HepG2 (cell line): Measurements from ENCODE around the gene CD34. TPM values are rescaled to one million over a fixed set of nuclear protein-coding genes. Genes with fewer than 3 reads are reported as not detected.

Experiments used
- ATAC-seq: fragments of 200-7000 bp; cut with Tn5 transposase; 3 replicates; pipeline ENCODE4 v1.9.1; 2020; ENCODE audit warnings: mild to moderate bottlenecking, moderate library complexity
- BruUV-seq: library from RNA; stranded (reverse); fragments of 400-500 nt; replicated peaks from 2 replicates; lab custom pipeline; 2021; lab: Mats Ljungman, UMichigan
- CTCF ChIA-PET: fragments of 300-600 bp; formaldehyde crosslinking; extraction: SDS; loops from one replicate; lab custom pipeline; 2021; ENCODE audit warnings: low total read pairs, inconsistent platforms, low intra/inter-chr PET ratio; lab: Yijun Ruan, JAX
- POLR2A ChIA-PET: fragments of 350-600 bp; sonication (Branson Sonifier 250); formaldehyde crosslinking; loops from one replicate; lab custom pipeline; 2020; ENCODE audit warnings: antibody characterized with exemption, inconsistent platforms; lab: Yijun Ruan, JAX
- DNase-seq: peaks from one replicate; pipeline ENCODE4 v3.0.0-alpha.2; 2015; ENCODE audit warnings: low spot score
- FAIRE-seq: peaks from 3 replicates; lab custom pipeline; 2011; peaks lifted over from hg19 to GRCh38; lab: Jason Lieb, UNC
- H2AFZ ChIP-seq: one replicate; pipeline ENCODE4 v1.6.1; 2011; ENCODE audit warnings: low read length, inconsistent platforms
- H3K27ac ChIP-seq: fragments of 300-600 bp; 3 replicates; pipeline ENCODE4 v1.8.0; 2011; ENCODE audit warnings: mixed run types, mild to moderate bottlenecking, mixed read lengths, low read length, inconsistent platforms; ENCODE audit not compliant: insufficient read depth; ENCODE audit errors: extremely low read length
- H3K27me3 ChIP-seq, 2 experiments: fragments of 200-600 bp in 1 of 2; 2 replicates in 1 of 2; 3 replicates in 1 of 2; pipeline versions ENCODE4 v1.6.0 to v1.8.0; 2011; ENCODE audit warnings: low read length in 2 of 2, mild to moderate bottlenecking in 2 of 2, moderate library complexity in 2 of 2, inconsistent platforms in 1 of 2; ENCODE audit not compliant: insufficient read depth in 2 of 2, control insufficient read depth in 1 of 2
- H3K36me3 ChIP-seq, 2 experiments: fragments of 200-600 bp in 1 of 2; replicated peaks in 1 of 2; 2 replicates in 1 of 2; 3 replicates in 1 of 2; pipeline versions ENCODE4 v1.5.1 to v1.8.0; 2011; ENCODE audit warnings: low read length in 2 of 2, inconsistent platforms in 1 of 2; ENCODE audit not compliant: insufficient read depth in 2 of 2, control insufficient read depth in 1 of 2
- H3K4me1 ChIP-seq: 2 replicates; pipeline ENCODE4 v1.5.1; 2012; ENCODE audit warnings: low read length, inconsistent platforms; ENCODE audit not compliant: insufficient read depth
- H3K4me2 ChIP-seq: 2 replicates; pipeline ENCODE4 v1.6.0; 2011; ENCODE audit warnings: low read depth, low read length, inconsistent platforms
- H3K4me3 ChIP-seq, 3 experiments: fragments of 200-600 bp in 1 of 3; sonication (generic), shearing (Covaris generic) in 1 of 3; replicated peaks in 1 of 3; 2 replicates each; pipeline ENCODE4 v1.5.1; 2011 to 2016; ENCODE audit warnings: low read length in 3 of 3, inconsistent platforms in 2 of 3, low read depth in 2 of 3, mild to moderate bottlenecking in 2 of 3, control low read depth in 1 of 3, mixed read lengths in 1 of 3; ENCODE audit not compliant: insufficient read depth in 1 of 3
- H3K79me2 ChIP-seq: one replicate; pipeline ENCODE4 v1.6.1; 2011; ENCODE audit warnings: low read length, inconsistent platforms; ENCODE audit not compliant: insufficient read depth
- H3K9ac ChIP-seq: 2 replicates; pipeline ENCODE4 v1.6.0; 2011; ENCODE audit warnings: mild to moderate bottlenecking, low read depth, low read length, inconsistent platforms; ENCODE audit not compliant: insufficient read depth
- H3K9me3 ChIP-seq: 2 replicates; pipeline ENCODE4 v1.5.1; 2012; ENCODE audit warnings: mild to moderate bottlenecking, low read length
- H4K20me1 ChIP-seq: 2 replicates; pipeline ENCODE4 v1.6.0; 2011; ENCODE audit warnings: inconsistent platforms, mild to moderate bottlenecking, low read length, moderate library complexity; ENCODE audit not compliant: insufficient read depth
- HCFC1 ChIP-seq: fragments of 150-350 bp; IDR thresholded peaks from 2 replicates; pipeline ENCODE4 v1.6.1; 2014; ENCODE audit warnings: low read depth, low read length
- HNRNPH1 ChIP-seq: fragments of 200-400 bp; formaldehyde crosslinking; optimal IDR thresholded peaks from 2 replicates; pipeline ENCODE3; 2017; ENCODE audit warnings: mild to moderate bottlenecking, low read depth, low read length
- MAZ ChIP-seq, 2 experiments: sonication (generic) in 1 of 2; formaldehyde crosslinking in 1 of 2; IDR thresholded peaks; 2 replicates each; pipeline versions ENCODE4 v1.5.0 to v1.6.1; 2012 to 2020; ENCODE audit warnings: low read depth in 2 of 2, mild to moderate bottlenecking in 2 of 2, borderline replicate concordance in 1 of 2, improper control_type of control experiment in 1 of 2, low read length in 1 of 2, missing genetic modification reagents in 1 of 2, moderate library complexity in 1 of 2
- MYPOP ChIP-seq: sonication (generic); formaldehyde crosslinking; IDR thresholded peaks from 2 replicates; pipeline ENCODE4 v1.8.1; 2023; ENCODE audit warnings: mild to moderate bottlenecking, moderate library complexity, missing genetic modification reagents
- NPAS2 ChIP-seq: sonication (generic); formaldehyde crosslinking; IDR thresholded peaks from 2 replicates; pipeline ENCODE4 v1.8.0; 2022; ENCODE audit warnings: mild to moderate bottlenecking, missing genetic modification reagents, borderline replicate concordance
- PAF1 ChIP-seq: IDR thresholded peaks from 2 replicates; pipeline ENCODE4 v1.6.1; 2016; ENCODE audit warnings: missing genetic modification reagents, missing compliant biosample characterization
- RAD51 ChIP-seq: fragments of 450-650 bp; IDR thresholded peaks from 2 replicates; pipeline ENCODE4 v1.6.1; 2016; ENCODE audit warnings: borderline replicate concordance
- ZFAT ChIP-seq: sonication (generic); formaldehyde crosslinking; conservative IDR thresholded peaks from 2 replicates; pipeline ENCODE4 v1.8.1; 2023; ENCODE audit warnings: missing genetic modification reagents, inconsistent platforms
- ZIK1 ChIP-seq: sonication (generic); formaldehyde crosslinking; IDR thresholded peaks from 2 replicates; pipeline ENCODE4 v1.5.0; 2020; ENCODE audit warnings: mild to moderate bottlenecking, low read depth, missing genetic modification reagents, borderline replicate concordance
- ZNF30 ChIP-seq: sonication (generic); formaldehyde crosslinking; IDR thresholded peaks from 2 replicates; pipeline ENCODE4 v1.5.0; 2020; ENCODE audit warnings: mild to moderate bottlenecking, missing genetic modification reagents
- WGBS: methylation state at CpG from one replicate; pipeline ENCODE4 v1.1.6; 2017; ENCODE audit warnings: low lambda C conversion rate; 5-methylcytosine and 5-hydroxymethylcytosine counted together
- in situ Hi-C: cut with HindIII; loops from 2 replicates; pipeline ENCODE4 v1.10.0; 2017; ENCODE audit warnings: low pct_unique_long_range_greater_than_20kb; ENCODE audit not compliant: extremely low pct_ligation_motif_present
- intact Hi-C: fragments of 100-400 bp; cut with micrococcal nuclease; formaldehyde crosslinking; loops from one replicate; pipeline ENCODE4 v1.10.0; 2022; ENCODE audit not compliant: unreplicated experiment
- polyA plus RNA-seq, 8 experiments: library from polyadenylated mRNA; depleted of rRNA in 3 of 8; stranded (reverse) in 7 of 8; unstranded in 1 of 8; fragments of >200 nt; fragmentation: Illumina TruSeq in 4 of 8; extraction: Trizol in 4 of 8; gene quantifications; 2 replicates each; pipeline versions ENCODE4 v1.2.1 to v1.2.3, GENCODE V29; 2011 to 2016; ENCODE audit warnings: low read depth in 4 of 8, missing spikeins in 1 of 8, mixed read lengths in 1 of 8; ENCODE audit not compliant: insufficient read depth in 1 of 8
- total RNA-seq, 5 experiments: library from RNA; depleted of rRNA; stranded (reverse); fragments of >200 nt; fragmentation: Illumina TruSeq; extraction: Trizol; gene quantifications; 2 replicates each; pipeline ENCODE4 v1.2.3, GENCODE V29; 2016; ENCODE audit warnings: low read depth in 1 of 5
- TF ChIP-seq, protein P1 (sequence below): sonication (generic); formaldehyde crosslinking; IDR thresholded peaks from 2 replicates; pipeline ENCODE4 v1.4.0; 2020; ENCODE audit warnings: missing genetic modification reagents
- TF ChIP-seq, protein P2 (sequence below): sonication (generic); formaldehyde crosslinking; IDR thresholded peaks from 2 replicates; pipeline ENCODE4 v1.8.0; 2022; ENCODE audit warnings: missing genetic modification reagents, low read depth, mild to moderate bottlenecking, borderline replicate concordance
- TF ChIP-seq, protein P3 (sequence below): sonication (generic); formaldehyde crosslinking; conservative IDR thresholded peaks from 2 replicates; pipeline ENCODE4 v1.4.0; 2020; ENCODE audit warnings: missing genetic modification reagents

The CD34 gene
- total and polyA plus RNA-seq, 2 of the 13 experiments (the other 11 are each of a cell fraction or from before 2014, with no cell fraction given): not detected

DNA sequence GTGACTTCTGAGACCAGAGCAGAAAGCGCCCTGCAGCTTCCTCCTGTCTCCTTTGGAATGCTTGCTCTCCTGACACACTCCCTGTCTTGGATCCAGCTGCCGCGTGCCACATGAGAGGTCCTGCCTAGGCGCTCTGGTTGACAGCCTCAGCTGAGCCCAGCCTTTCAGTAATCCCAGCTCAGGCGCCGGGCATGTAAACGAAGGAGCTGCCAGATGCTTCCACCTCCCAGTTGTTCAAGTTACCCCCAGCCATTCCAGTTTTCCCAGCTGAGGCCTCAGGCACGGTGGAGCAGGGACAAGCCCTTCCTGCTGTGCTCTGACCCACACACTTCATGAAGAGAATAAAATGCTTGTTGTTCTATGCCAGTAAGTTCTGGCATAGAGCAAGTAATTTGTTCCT, 14.3 kb upstream of the CD34 start:
- FAIRE-seq (no peak), DNase-seq (no peak), ATAC-seq (no peak)
- no peaks in the 10 kb centered on the region for H3K79me2 ChIP-seq
- H3K9me3 ChIP-seq: no peaks in the 10 kb centered on the region
- H3K36me3 ChIP-seq: no peaks in the 10 kb centered on the region
- intact Hi-C loops: no loop called here
- peaks cover 1 to 31% of the 10 kb centered on the region in 2 experiments; a peak in 2 of 5 replicates for H3K27me3 ChIP-seq
- no peak overlapping the region for H3K4me2 ChIP-seq
- no peak overlapping the region for H3K27ac ChIP-seq
- CTCF ChIA-PET: no interaction called here
- POLR2A ChIA-PET: no interaction called here
- H3K4me1 ChIP-seq: no peaks in the 10 kb centered on the region
- H2AFZ ChIP-seq: no peak overlapping the region
- H3K4me3 ChIP-seq: no peak overlapping the region
- in situ Hi-C loops: no loop called here
- H3K9ac ChIP-seq: no peak overlapping the region
- 20% methylated on average over 5 of the region's 8 CpGs for WGBS
- TF ChIP-seq HCFC1: no peak
- TF ChIP-seq, protein P1, sequence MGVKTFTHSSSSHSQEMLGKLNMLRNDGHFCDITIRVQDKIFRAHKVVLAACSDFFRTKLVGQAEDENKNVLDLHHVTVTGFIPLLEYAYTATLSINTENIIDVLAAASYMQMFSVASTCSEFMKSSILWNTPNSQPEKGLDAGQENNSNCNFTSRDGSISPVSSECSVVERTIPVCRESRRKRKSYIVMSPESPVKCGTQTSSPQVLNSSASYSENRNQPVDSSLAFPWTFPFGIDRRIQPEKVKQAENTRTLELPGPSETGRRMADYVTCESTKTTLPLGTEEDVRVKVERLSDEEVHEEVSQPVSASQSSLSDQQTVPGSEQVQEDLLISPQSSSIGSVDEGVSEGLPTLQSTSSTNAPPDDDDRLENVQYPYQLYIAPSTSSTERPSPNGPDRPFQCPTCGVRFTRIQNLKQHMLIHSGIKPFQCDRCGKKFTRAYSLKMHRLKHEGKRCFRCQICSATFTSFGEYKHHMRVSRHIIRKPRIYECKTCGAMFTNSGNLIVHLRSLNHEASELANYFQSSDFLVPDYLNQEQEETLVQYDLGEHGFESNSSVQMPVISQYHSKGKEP (CRISPR knock-in tag): no peak
- TF ChIP-seq ZFAT (CRISPR knock-in tag): no peak
- no peak for TF ChIP-seq NPAS2 (CRISPR knock-in tag)
- TF ChIP-seq ZNF30 (CRISPR knock-in tag): no peak
- TF ChIP-seq HNRNPH1: no peak
- TF ChIP-seq MYPOP: no peak
- no peak for TF ChIP-seq ZIK1 (CRISPR knock-in tag)
- no peak for TF ChIP-seq MAZ (IDR thresholded peaks at IDR 0.05; ENCODE audit: borderline replicate concordance, low read depth, low read length)
- no peak for TF ChIP-seq MAZ (CRISPR knock-in tag; IDR thresholded peaks at IDR 0.05; ENCODE audit: low read depth)
- TF ChIP-seq, protein P2, sequence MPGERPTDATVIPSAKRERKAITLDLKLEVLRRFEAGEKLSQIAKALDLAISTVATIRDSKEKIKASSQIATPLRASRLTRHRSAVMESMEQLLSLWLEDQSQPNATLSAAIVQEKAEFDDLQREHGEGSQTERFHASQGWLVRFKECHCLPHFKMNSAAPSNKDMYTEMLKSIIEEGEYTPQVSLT (CRISPR knock-in tag): no peak
- TF ChIP-seq, protein P3, sequence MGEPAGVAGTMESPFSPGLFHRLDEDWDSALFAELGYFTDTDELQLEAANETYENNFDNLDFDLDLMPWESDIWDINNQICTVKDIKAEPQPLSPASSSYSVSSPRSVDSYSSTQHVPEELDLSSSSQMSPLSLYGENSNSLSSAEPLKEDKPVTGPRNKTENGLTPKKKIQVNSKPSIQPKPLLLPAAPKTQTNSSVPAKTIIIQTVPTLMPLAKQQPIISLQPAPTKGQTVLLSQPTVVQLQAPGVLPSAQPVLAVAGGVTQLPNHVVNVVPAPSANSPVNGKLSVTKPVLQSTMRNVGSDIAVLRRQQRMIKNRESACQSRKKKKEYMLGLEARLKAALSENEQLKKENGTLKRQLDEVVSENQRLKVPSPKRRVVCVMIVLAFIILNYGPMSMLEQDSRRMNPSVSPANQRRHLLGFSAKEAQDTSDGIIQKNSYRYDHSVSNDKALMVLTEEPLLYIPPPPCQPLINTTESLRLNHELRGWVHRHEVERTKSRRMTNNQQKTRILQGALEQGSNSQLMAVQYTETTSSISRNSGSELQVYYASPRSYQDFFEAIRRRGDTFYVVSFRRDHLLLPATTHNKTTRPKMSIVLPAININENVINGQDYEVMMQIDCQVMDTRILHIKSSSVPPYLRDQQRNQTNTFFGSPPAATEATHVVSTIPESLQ: no peak
- no peak for TF ChIP-seq PAF1
- no peak for TF ChIP-seq RAD51
- H4K20me1 ChIP-seq: no peaks in the 10 kb centered on the region
- BruUV-seq: no TSS peak
